AG04450 (cell line): ENCODE results near the gene PHF1. TPM values are rescaled to one million over a fixed set of nuclear protein-coding genes. Genes with fewer than 3 reads are reported as not detected.

Experiments
- CTCF ChIA-PET: fragments of 300-600, 350-600 bp; formaldehyde crosslinking; extraction: SDS; loops from one replicate; lab custom pipeline; 2022; ENCODE audit warnings: antibody characterized with exemption, inconsistent platforms; lab: Charles Lee
- POLR2A ChIA-PET: fragments of 350-600 bp; formaldehyde crosslinking; extraction: SDS; loops from one replicate; lab custom pipeline; 2021; ENCODE audit warnings: antibody characterized with exemption, inconsistent platforms; lab: Yijun Ruan, JAX
- DNase-seq: peaks from one replicate; pipeline ENCODE4 v3.0.0-alpha.2; 2011; ENCODE audit warnings: low read depth, low spot score
- H3K27ac ChIP-seq: one replicate; pipeline ENCODE4 v1.5.1; 2012; ENCODE audit warnings: low read depth, low read length, control low read depth
- H3K27me3 ChIP-seq: one replicate; pipeline ENCODE4 v1.6.0; 2012; ENCODE audit warnings: low read length; ENCODE audit not compliant: control insufficient read depth, insufficient read depth
- H3K4me3 ChIP-seq: 2 replicates; pipeline ENCODE4 v1.5.1; 2011; ENCODE audit warnings: mild to moderate bottlenecking, low read depth, low read length, control low read depth
- H3K9me3 ChIP-seq: 2 replicates; pipeline ENCODE4 v1.5.1; 2012; ENCODE audit warnings: low read length; ENCODE audit not compliant: control insufficient read depth, insufficient read depth
- polyA plus RNA-seq: library from polyadenylated mRNA; depleted of rRNA; stranded (reverse); fragments of >200 nt; gene quantifications from 2 replicates; pipeline ENCODE4 v1.2.3, GENCODE V29; 2011
- TF ChIP-seq, protein P1 (sequence below): IDR thresholded peaks from 2 replicates; pipeline ENCODE4 v1.5.1; 2011; ENCODE audit warnings: low read depth, low read length, control low read depth, inconsistent platforms

Gene PHF1
- polyA plus RNA-seq, 1 experiment: 26.6 TPM

GRCh38 chr6:33433544-33434191 lies 22.9 kb downstream of the PHF1 start:
- H3K4me3 ChIP-seq: no peak overlapping the region
- DNase-seq: no peak
- POLR2A ChIA-PET: interaction anchor here (0.6 kb wide), 1 partner anchor 37 kb away, joined by 5 read pairs; no protein-coding TSS in a partner anchor
- CTCF ChIA-PET: interaction anchor here (1.2 kb wide), 1 partner anchor 43 kb away, joined by 3 read pairs; no protein-coding TSS in a partner anchor
- no peaks in the 10 kb centered on the region for H3K27me3 ChIP-seq
- H3K9me3 ChIP-seq: no peaks in the 10 kb centered on the region
- TF ChIP-seq, protein P1, sequence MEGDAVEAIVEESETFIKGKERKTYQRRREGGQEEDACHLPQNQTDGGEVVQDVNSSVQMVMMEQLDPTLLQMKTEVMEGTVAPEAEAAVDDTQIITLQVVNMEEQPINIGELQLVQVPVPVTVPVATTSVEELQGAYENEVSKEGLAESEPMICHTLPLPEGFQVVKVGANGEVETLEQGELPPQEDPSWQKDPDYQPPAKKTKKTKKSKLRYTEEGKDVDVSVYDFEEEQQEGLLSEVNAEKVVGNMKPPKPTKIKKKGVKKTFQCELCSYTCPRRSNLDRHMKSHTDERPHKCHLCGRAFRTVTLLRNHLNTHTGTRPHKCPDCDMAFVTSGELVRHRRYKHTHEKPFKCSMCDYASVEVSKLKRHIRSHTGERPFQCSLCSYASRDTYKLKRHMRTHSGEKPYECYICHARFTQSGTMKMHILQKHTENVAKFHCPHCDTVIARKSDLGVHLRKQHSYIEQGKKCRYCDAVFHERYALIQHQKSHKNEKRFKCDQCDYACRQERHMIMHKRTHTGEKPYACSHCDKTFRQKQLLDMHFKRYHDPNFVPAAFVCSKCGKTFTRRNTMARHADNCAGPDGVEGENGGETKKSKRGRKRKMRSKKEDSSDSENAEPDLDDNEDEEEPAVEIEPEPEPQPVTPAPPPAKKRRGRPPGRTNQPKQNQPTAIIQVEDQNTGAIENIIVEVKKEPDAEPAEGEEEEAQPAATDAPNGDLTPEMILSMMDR: no peak
- H3K27ac ChIP-seq: peak overlapping the region; percentile 11

GRCh38 chr6:33434961-33435360 lies 24.1 kb downstream of the PHF1 start:
- Histone ChIP-seq H3K27me3 (no peaks in the 10 kb centered on the region), H3K4me3 (no peak overlapping the region), H3K9me3 (no peaks in the 10 kb centered on the region), H3K27ac (no peak overlapping the region)
- TF ChIP-seq, protein P1: no peak
- POLR2A ChIA-PET: no interaction called here
- CTCF ChIA-PET: no interaction called here
- no peak for DNase-seq

GRCh38 chr6:33437666-33438065 lies 26.9 kb downstream of the PHF1 start:
- DNase-seq: no peak
- CTCF ChIA-PET: no interaction called here
- POLR2A ChIA-PET: no interaction called here

GRCh38 chr6:33438978-33439594 lies 28.3 kb downstream of the PHF1 start:
- DNase-seq: no peak
- H3K27me3 ChIP-seq: no peaks in the 10 kb centered on the region
- H3K4me3 ChIP-seq: no peak overlapping the region
- ChIA-PET POLR2A (no interaction called here), CTCF (no interaction called here)
- H3K27ac ChIP-seq: no peak overlapping the region
- TF ChIP-seq, protein P1: no peak
- no peaks in the 10 kb centered on the region for H3K9me3 ChIP-seq

More at GRCh38 chr6:33437666-33438065, 26.9 kb downstream of the PHF1 start:
- no peaks in the 10 kb centered on the region for H3K27me3 ChIP-seq
- TF ChIP-seq, protein P1: no peak
- no peak overlapping the region for H3K27ac ChIP-seq
- H3K4me3 ChIP-seq: no peak overlapping the region
- H3K9me3 ChIP-seq: no peaks in the 10 kb centered on the region
